NCI-H128 (cell line): Measurements from ENCODE around the gene ZNF69.

Experiments used
- DNase-seq: peaks from one replicate; lab custom pipeline; 2025; ENCODE audit not compliant: unreplicated experiment; lab: John Stamatoyannopoulos, UW

The ZNF69 gene

GRCh38 chr19:11950312-11950711, 62.7 kb downstream of the ZNF69 start:
- no peak for DNase-seq
